Body of pancreas (tissue), 4 donors: ENCODE measurements around the gene PLAAT5. TPM values are rescaled to one million over a fixed set of nuclear protein-coding genes. Genes with fewer than 3 reads are reported as not detected.
A peak's percentile ranks its signal among the peaks of the same experiment; 100 is the strongest.

ENCODE experiments used
- ATAC-seq: fragments of 150-250 bp; one replicate; pipeline ENCODE4 v1.9.1; 2016
- DNase-seq, 4 donors: peaks; one replicate each; pipeline ENCODE4 v3.0.0-alpha.2; 2019
- H3K27ac ChIP-seq, 4 donors: fragments of 200-600 bp; sonication (generic); 1 replicate in 3 of 4; 2 replicates in 1 of 4; pipeline versions ENCODE4 v1.5.1 to v1.6.1; 2016 to 2019; ENCODE audit warnings: mild to moderate bottlenecking in 1 of 4, mixed read lengths in 1 of 4, moderate library complexity in 1 of 4
- H3K27me3 ChIP-seq, 2 donors: fragments of 200-600 bp; sonication (generic); one replicate each; pipeline ENCODE4 v1.6.0; 2016; ENCODE audit warnings: mild to moderate bottlenecking in 1 of 2
- H3K36me3 ChIP-seq, 2 donors: fragments of 200-600 bp; sonication (generic); replicated peaks in 1 of 2; 2 replicates each; pipeline ENCODE4 v1.5.1; 2016; ENCODE audit warnings: low read depth in 2 of 2; ENCODE audit not compliant: insufficient read depth in 1 of 2
- H3K4me1 ChIP-seq: fragments of 200-600 bp; sonication (generic); one replicate; pipeline ENCODE4 v1.6.0; 2016
- H3K4me3 ChIP-seq, 2 donors: fragments of 200-600 bp; sonication (generic); 1 replicate in 1 of 2; 2 replicates in 1 of 2; pipeline ENCODE4 v1.5.1; 2016 to 2019
- H3K9me3 ChIP-seq, 3 donors: fragments of 200-600 bp; sonication (generic); 1 replicate in 2 of 3; 2 replicates in 1 of 3; pipeline ENCODE4 v1.5.1; 2016
- CTCF ChIP-seq, 7 experiments: fragments of 450-650 bp in 4 of 7; fragments of 200-600 bp in 3 of 7; sonication (generic) in 3 of 7; IDR thresholded peaks; one replicate each; pipeline ENCODE4 v1.5.1; 2016 to 2019; ENCODE audit warnings: antibody characterized with exemption in 7 of 7
- POLR2A ChIP-seq, 3 donors: fragments of 450-650 bp; IDR thresholded peaks; one replicate each; pipeline ENCODE4 v1.6.1; 2016; ENCODE audit warnings: antibody characterized with exemption in 3 of 3, mild to moderate bottlenecking in 2 of 3
- WGBS, 2 donors: methylation state at CpG; one replicate each; pipeline ENCODE4 v1.1.5; 2017; 5-methylcytosine and 5-hydroxymethylcytosine counted together
- intact Hi-C: fragments of 100-400 bp; cut with DNase I; formaldehyde crosslinking; loops from one replicate; pipeline ENCODE4 v1.15.1; 2023
- total RNA-seq, 2 donors: library from RNA; depleted of rRNA; stranded (reverse); fragments of >200 nt; gene quantifications; one replicate each; pipeline ENCODE4 v1.1.0, GENCODE V29; 2016

The PLAAT5 gene
- total RNA-seq, 2 donors from 2014 or later, result 2.6 to 9.6 TPM

DNA sequence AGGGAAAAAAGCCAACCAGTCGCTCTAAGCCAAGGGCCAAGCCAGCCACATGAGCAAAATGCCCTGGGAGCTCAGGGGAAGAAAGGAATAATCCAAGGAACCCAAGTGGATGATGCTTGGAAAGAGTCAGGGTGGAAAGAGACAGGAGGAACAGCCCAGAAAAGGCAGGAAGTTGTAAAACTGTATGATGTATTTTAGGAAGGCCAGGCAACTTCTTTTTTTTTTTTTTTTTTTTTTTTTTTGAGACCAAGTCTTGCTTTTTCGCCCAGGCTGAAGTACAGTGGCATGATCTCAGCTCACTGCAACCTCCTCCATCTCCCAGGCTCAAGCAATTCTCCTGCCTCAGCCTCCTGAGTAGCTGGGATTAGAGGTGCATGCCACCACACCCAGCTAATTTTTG lies 16.5 kb upstream of the PLAAT5 start:
- Histone ChIP-seq H3K27me3 (no peaks in the 10 kb centered on the region), H3K9me3 (no peaks in the 10 kb centered on the region), H3K4me3 (no peak overlapping the region), H3K4me1 (peaks cover 45% of the 10 kb centered on the region), H3K36me3 (no peaks in the 10 kb centered on the region), H3K27ac (no peak overlapping the region)
- TF ChIP-seq CTCF (IDR thresholded peaks at IDR 0.05), result no peak
- no peak for TF ChIP-seq POLR2A (IDR thresholded peaks at IDR 0.05)
- WGBS, 2 donors, result 78 to 79% methylated on average over 2 of the region's 2 CpGs
- DNase-seq (no peak), ATAC-seq (no peak)
- intact Hi-C loops, result loop anchor here (10.0 kb wide), 1 partner anchor 127 kb away; no protein-coding TSS in a partner anchor

- Histone ChIP-seq H3K4me1 (peaks cover 50% of the 10 kb centered on the region), H3K9me3 (no peaks in the 10 kb centered on the region), H3K4me3 (no peak overlapping the region), H3K27me3 (no peaks in the 10 kb centered on the region), H3K36me3 (no peaks in the 10 kb centered on the region), H3K27ac (no peak overlapping the region)
- TF ChIP-seq CTCF (IDR thresholded peaks at IDR 0.05) (no peak), POLR2A (IDR thresholded peaks at IDR 0.05) (no peak)
- intact Hi-C loops, result loop anchor here (10.0 kb wide), 1 partner anchor 128 kb away; no protein-coding TSS in a partner anchor
- 80 to 88% methylated on average over 1 to 2 of the region's 2 CpGs for WGBS, 2 donors
- ATAC-seq (no peak), DNase-seq (peak in 1 of 4 donors; percentile 28)
Measured at GRCh38 chr11:63506876-63507275, 15.9 kb upstream of the PLAAT5 start.

DNA sequence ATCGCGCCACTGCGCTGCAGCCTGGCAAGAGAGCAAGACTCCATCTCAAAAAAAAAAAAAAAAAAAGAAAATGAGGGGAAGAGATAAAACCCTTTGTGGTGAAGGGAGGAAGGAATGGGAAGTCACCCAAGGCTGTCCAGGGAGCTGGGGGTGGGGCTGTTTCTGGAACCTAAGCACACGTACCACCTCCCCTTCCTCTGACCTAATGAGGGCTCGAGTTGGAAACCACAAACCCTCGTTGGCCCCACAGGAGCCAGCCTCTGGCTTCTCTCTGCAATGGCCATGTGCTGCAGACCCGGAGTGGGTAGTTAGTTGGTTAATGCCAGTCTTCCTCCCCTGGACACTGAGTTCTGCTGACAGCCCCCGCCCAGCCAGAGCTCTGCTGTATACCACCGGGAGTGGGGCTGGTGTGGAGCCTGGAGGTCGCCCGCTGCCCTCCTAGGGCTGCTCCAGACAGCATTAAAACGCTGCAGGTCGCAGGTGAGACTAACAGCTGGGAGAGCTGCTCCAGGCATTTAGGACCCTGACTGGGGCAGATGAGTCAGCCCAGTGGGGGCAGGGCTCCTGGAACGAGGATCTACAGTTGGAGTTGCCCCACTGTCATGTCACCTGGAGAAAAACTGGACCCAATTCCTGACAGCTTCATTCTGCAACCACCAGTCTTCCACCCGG lies 15.0 kb upstream of the PLAAT5 start, which contains the start of gene LGALS12:
Gene LGALS12 (plus strand): TSS at position 228 of the 672 bp plus-strand sequence. CDS start 375 bp downstream, at position 603.
- TF ChIP-seq CTCF (IDR thresholded peaks at IDR 0.05) (no peak), POLR2A (IDR thresholded peaks at IDR 0.05) (no peak)
- no peaks in the 10 kb centered on the region for H3K9me3 ChIP-seq
- no peak for ATAC-seq
- H3K36me3 ChIP-seq, result no peaks in the 10 kb centered on the region
- DNase-seq, result peak in 2 of 4 donors; percentile 25 to 40
- H3K27ac ChIP-seq, result peak within 1 kb of the TSS in 1 of 4 donors; percentile 12
- H3K4me1 ChIP-seq, result peaks cover 50% of the 10 kb centered on the region
- WGBS, 2 donors, result 59 to 67% methylated on average over 12 to 15 of the region's 15 CpGs
- intact Hi-C loops, result loop anchor here (10.0 kb wide), 1 partner anchor 129 kb away; no protein-coding TSS in a partner anchor
- H3K27me3 ChIP-seq, result no peaks in the 10 kb centered on the region
- H3K4me3 ChIP-seq, result no peak within 1 kb of the TSS

GRCh38 chr11:63504933-63505586 lies 14.1 kb upstream of the PLAAT5 start:
- H3K27ac ChIP-seq, result no peak overlapping the region
- no peak overlapping the region for H3K4me3 ChIP-seq
- H3K27me3 ChIP-seq, result no peaks in the 10 kb centered on the region
- no peaks in the 10 kb centered on the region for H3K36me3 ChIP-seq
- ATAC-seq (peak; percentile 80), DNase-seq (peak; percentile 83 to 89 (median 86))
- intact Hi-C loops, result loop anchor here (10.0 kb wide), 1 partner anchor 130 kb away; no protein-coding TSS in a partner anchor
- peaks cover 50% of the 10 kb centered on the region for H3K4me1 ChIP-seq
- TF ChIP-seq POLR2A (IDR thresholded peaks at IDR 0.05), result no peak
- H3K9me3 ChIP-seq, result no peaks in the 10 kb centered on the region
- 37 to 38% methylated on average over 3 to 4 of the region's 4 CpGs for WGBS, 2 donors

GRCh38 chr11:63504054-63504453 lies 13.1 kb upstream of the PLAAT5 start:
- H3K4me3 ChIP-seq, result no peak overlapping the region
- H3K27ac ChIP-seq, result no peak overlapping the region
- ATAC-seq (no peak), DNase-seq (no peak)
- intact Hi-C loops, result loop anchor here (10.0 kb wide), 1 partner anchor 131 kb away; no protein-coding TSS in a partner anchor
- H3K36me3 ChIP-seq, result no peaks in the 10 kb centered on the region
- no peaks in the 10 kb centered on the region for H3K9me3 ChIP-seq
- WGBS, 2 donors, result 85 to 87% methylated on average over 1 of the region's 1 CpG
- H3K27me3 ChIP-seq, result no peaks in the 10 kb centered on the region
- H3K4me1 ChIP-seq, result peaks cover 50% of the 10 kb centered on the region
- no peak for TF ChIP-seq POLR2A (IDR thresholded peaks at IDR 0.05)
- no peak for TF ChIP-seq CTCF (IDR thresholded peaks at IDR 0.05)
